Liver (tissue), 9 donors: ENCODE results near the gene PDLIM3. TPM values are rescaled to one million over a fixed set of nuclear protein-coding genes. Genes with fewer than 3 reads are reported as not detected.
A peak's percentile ranks its signal among the peaks of the same experiment; 100 is the strongest.

Experiments
- DNase-seq: peaks from one replicate; pipeline ENCODE4 v3.0.0-alpha.2; 2017; ENCODE audit warnings: low spot score
- H3K27ac ChIP-seq, 2 donors: one replicate each; pipeline ENCODE4 v1.7.0; 2013; ENCODE audit warnings: inconsistent platforms in 2 of 2, low read length in 2 of 2, control low read depth in 1 of 2, low read depth in 1 of 2, mild to moderate bottlenecking in 1 of 2
- H3K27me3 ChIP-seq, 4 donors: one replicate each; pipeline versions ENCODE4 v1.6.1 to v1.7.0; 2013; ENCODE audit warnings: low read length in 3 of 4, inconsistent platforms in 1 of 4, mild to moderate bottlenecking in 1 of 4, moderate library complexity in 1 of 4; ENCODE audit not compliant: control insufficient read depth in 4 of 4, insufficient read depth in 4 of 4
- H3K36me3 ChIP-seq, 4 donors: one replicate each; pipeline versions ENCODE4 v1.6.1 to v1.7.0; 2013; ENCODE audit warnings: low read length in 3 of 4, mild to moderate bottlenecking in 3 of 4, low read depth in 1 of 4, moderate library complexity in 1 of 4; ENCODE audit not compliant: control insufficient read depth in 4 of 4, insufficient read depth in 3 of 4
- H3K4me1 ChIP-seq, 4 donors: one replicate each; pipeline versions ENCODE4 v1.6.1 to v1.7.0; 2013; ENCODE audit warnings: low read length in 3 of 4, mild to moderate bottlenecking in 3 of 4, moderate library complexity in 1 of 4; ENCODE audit not compliant: control insufficient read depth in 4 of 4, insufficient read depth in 4 of 4
- H3K4me3 ChIP-seq, 3 donors: one replicate each; pipeline versions ENCODE4 v1.6.1 to v1.7.0; 2013; ENCODE audit warnings: low read length in 3 of 3, control low read depth in 1 of 3, low read depth in 1 of 3, mild to moderate bottlenecking in 1 of 3
- H3K9ac ChIP-seq, 2 donors: one replicate each; pipeline ENCODE4 v1.7.0; 2013; ENCODE audit warnings: low read length in 2 of 2, mild to moderate bottlenecking in 2 of 2, moderate library complexity in 2 of 2, control low read depth in 1 of 2, low read depth in 1 of 2
- H3K9me3 ChIP-seq, 4 donors: one replicate each; pipeline versions ENCODE4 v1.6.1 to v1.7.0; 2013; ENCODE audit warnings: low read length in 3 of 4; ENCODE audit not compliant: control insufficient read depth in 4 of 4
- ATF3 ChIP-seq: IDR thresholded peaks from 2 replicates; pipeline ENCODE4 v1.6.1; 2016; ENCODE audit warnings: antibody characterized with exemption
- CTCF ChIP-seq: fragments of 150-350 bp; IDR thresholded peaks from 2 replicates; pipeline ENCODE4 v1.5.1; 2017; ENCODE audit warnings: improper control_type of control experiment, low read depth, low read length; ENCODE audit not compliant: missing input control
- EGR1 ChIP-seq, 2 donors: IDR thresholded peaks; 2 replicates each; pipeline ENCODE4 v1.6.1; 2016 to 2018; ENCODE audit warnings: antibody characterized with exemption in 2 of 2, low read depth in 2 of 2
- FOXA1 ChIP-seq: IDR thresholded peaks from 2 replicates; pipeline ENCODE4 v1.6.1; 2016; ENCODE audit warnings: antibody characterized with exemption
- FOXA2 ChIP-seq: IDR thresholded peaks from 2 replicates; pipeline ENCODE4 v1.6.1; 2016; ENCODE audit warnings: antibody characterized with exemption
- GABPA ChIP-seq, 2 donors: IDR thresholded peaks in 1 of 2; conservative IDR thresholded peaks in 1 of 2; 2 replicates each; pipeline ENCODE4 v1.6.1; 2016; ENCODE audit warnings: antibody characterized with exemption in 2 of 2, mild to moderate bottlenecking in 1 of 2, moderate library complexity in 1 of 2
- HNF4A ChIP-seq, 2 donors: conservative IDR thresholded peaks; 2 replicates each; pipeline ENCODE4 v1.6.1; 2016; ENCODE audit warnings: antibody characterized with exemption in 2 of 2, mild to moderate bottlenecking in 2 of 2
- HNF4G ChIP-seq: IDR thresholded peaks from 2 replicates; pipeline ENCODE4 v1.6.1; 2016; ENCODE audit warnings: antibody characterized with exemption
- JUND ChIP-seq, 2 donors: IDR thresholded peaks; 2 replicates each; pipeline ENCODE4 v1.6.1; 2016; ENCODE audit warnings: antibody characterized with exemption in 2 of 2
- RAD21 ChIP-seq, 2 donors: IDR thresholded peaks; 2 replicates each; pipeline ENCODE4 v1.6.1; 2016; ENCODE audit warnings: antibody characterized with exemption in 2 of 2, mild to moderate bottlenecking in 2 of 2
- REST ChIP-seq: IDR thresholded peaks from 2 replicates; pipeline ENCODE4 v1.6.1; 2016; ENCODE audit warnings: antibody characterized with exemption, mild to moderate bottlenecking
- RXRA ChIP-seq, 2 donors: IDR thresholded peaks; 2 replicates each; pipeline ENCODE4 v1.6.1; 2017 to 2018; ENCODE audit warnings: antibody characterized with exemption in 2 of 2, mild to moderate bottlenecking in 1 of 2
- SP1 ChIP-seq: IDR thresholded peaks from 2 replicates; pipeline ENCODE4 v1.6.1; 2018; ENCODE audit warnings: antibody characterized with exemption, mild to moderate bottlenecking
- TAF1 ChIP-seq: conservative IDR thresholded peaks from 2 replicates; pipeline ENCODE4 v1.6.1; 2016; ENCODE audit warnings: antibody characterized with exemption, mild to moderate bottlenecking
- YY1 ChIP-seq: IDR thresholded peaks from 2 replicates; pipeline ENCODE4 v1.6.1; 2016; ENCODE audit warnings: antibody characterized with exemption, mild to moderate bottlenecking
- ZBTB33 ChIP-seq: IDR thresholded peaks from 2 replicates; pipeline ENCODE4 v1.6.1; 2016; ENCODE audit warnings: antibody characterized with exemption
- WGBS: extraction: QIAGEN DNeasy Blood & Tissue Kit; methylation state at CpG from one replicate; pipeline ENCODE4 v1.1.7; 2013; 5-methylcytosine and 5-hydroxymethylcytosine counted together
- polyA plus RNA-seq, 2 donors: library from polyadenylated mRNA; stranded (reverse) in 1 of 2; unstranded in 1 of 2; fragments of 200-250 nt in 1 of 2; fragments of >200 nt in 1 of 2; fragmentation: Nextera tagmentation in 1 of 2; extraction: Ambion mirVana in 1 of 2; gene quantifications; one replicate each; pipeline versions ENCODE4 v1.2.1 to v1.2.3, GENCODE V29; 2013 to 2015
- total RNA-seq, 2 donors: library from RNA; depleted of rRNA; stranded (reverse); fragments of >200 nt; gene quantifications; one replicate each; pipeline ENCODE4 v1.2.3, GENCODE V29; 2014
- donor health status: healthy.
- donor health status: healthy.
- donor health status: healthy.
- donor health status: healthy.
- donor health status: healthy.

PDLIM3 gene
- total and polyA plus RNA-seq, 4 donors, result 0.58 to 8.8 (median 3.3) TPM

DNA sequence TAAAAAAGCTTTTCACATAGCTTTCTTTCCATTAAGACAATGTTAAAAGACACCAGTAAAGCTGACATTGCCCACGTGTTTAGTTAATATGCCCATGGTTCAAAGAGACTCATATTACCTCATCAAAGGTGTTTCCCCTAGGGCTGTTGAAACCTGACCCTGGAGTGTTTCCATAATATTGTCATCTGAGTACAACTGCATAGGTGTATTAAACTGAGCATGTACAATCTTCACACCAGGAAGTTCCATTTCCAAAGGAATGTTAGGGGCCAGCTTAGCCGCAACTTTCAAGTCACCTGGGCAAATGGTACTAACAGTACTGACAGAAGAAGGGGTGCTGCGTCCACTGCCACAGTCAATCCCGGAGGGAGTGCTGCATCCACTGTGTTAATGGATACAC is 27.1 kb downstream of the PDLIM3 start:
- Histone ChIP-seq H3K4me1 (peaks cover 0 to 12% (median 2%) of the 10 kb centered on the region in 4 donors), H3K27me3 (no peaks in the 10 kb centered on the region), H3K9ac (no peak overlapping the region), H3K27ac (no peak overlapping the region), H3K4me3 (no peak overlapping the region), H3K9me3 (no peaks in the 10 kb centered on the region), H3K36me3 (no peaks in the 10 kb centered on the region)
- no peak for DNase-seq
- TF ChIP-seq YY1 (no peak), REST (peak; percentile 19), RAD21 (IDR thresholded peaks at IDR 0.05) (no peak), JUND (IDR thresholded peaks at IDR 0.05) (peak in 1 of 2 donors; percentile 31), FOXA1 (no peak), ATF3 (no peak), GABPA (IDR thresholded peaks at IDR 0.05 in 1 of 2, conservative IDR thresholded peaks at IDR 0.05 in 1 of 2) (no peak), FOXA2 (no peak), HNF4A (conservative IDR thresholded peaks at IDR 0.05) (peak; percentile 52 to 69), ZBTB33 (peak; percentile 37), SP1 (peak; percentile 3), CTCF (no peak), HNF4G (no peak), TAF1 (no peak), RXRA (IDR thresholded peaks at IDR 0.05) (peak; percentile 23 to 66)
- 70% methylated on average over 4 of the region's 4 CpGs for WGBS

DNA sequence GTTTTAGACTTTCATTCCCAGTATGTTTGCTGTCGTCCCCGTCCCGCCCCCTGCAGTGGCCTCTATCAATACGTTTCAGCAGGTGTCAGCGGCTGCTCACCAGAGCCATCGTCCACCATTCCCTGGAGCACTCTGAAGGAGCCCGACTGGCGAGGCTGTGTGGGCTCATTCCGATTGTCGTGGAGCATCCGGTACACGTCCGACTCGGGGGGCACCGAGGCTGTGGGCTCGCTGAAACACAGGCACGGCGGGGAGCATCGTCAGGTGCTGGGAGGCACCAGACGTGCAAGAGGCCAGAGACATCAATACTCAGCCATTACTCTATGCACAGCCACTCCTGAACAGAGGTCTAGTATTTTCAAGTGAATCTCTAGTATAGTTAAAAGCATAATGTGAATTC is 28.9 kb downstream of the PDLIM3 start:
- Histone ChIP-seq H3K27me3 (no peaks in the 10 kb centered on the region), H3K9ac (no peak overlapping the region), H3K4me3 (no peak overlapping the region), H3K36me3 (no peaks in the 10 kb centered on the region), H3K4me1 (peaks cover 0 to 9% (median 2%) of the 10 kb centered on the region in 4 donors), H3K9me3 (no peaks in the 10 kb centered on the region), H3K27ac (no peak overlapping the region)
- no peak for TF ChIP-seq CTCF
- no peak for TF ChIP-seq EGR1 (IDR thresholded peaks at IDR 0.05; ENCODE audit: low read depth in 2 of 2)
- no peak for DNase-seq
- 95% methylated on average over 20 of the region's 20 CpGs for WGBS
